H1 (cell line): ENCODE results near the gene TP53RK. TPM values are rescaled to one million over a fixed set of nuclear protein-coding genes. Genes with fewer than 3 reads are reported as not detected.

Experiments used
- CTCF ChIA-PET: fragments of 300-600 bp; sonication (Branson Sonifier 250); formaldehyde crosslinking; loops from one replicate; lab custom pipeline; 2021; ENCODE audit not compliant: partially characterized antibody; lab: Charles Lee
- POLR2A ChIA-PET: fragments of 300-600 bp; sonication (Branson Sonifier 250); formaldehyde crosslinking; loops from one replicate; lab custom pipeline; 2021; ENCODE audit warnings: inconsistent platforms; ENCODE audit not compliant: partially characterized antibody; lab: Charles Lee
- DNase-seq, 2 experiments: peaks; one replicate each; pipeline versions ENCODE4 v3.0.0 to v3.0.0-alpha.2; 2010 to 2022; ENCODE audit warnings: low spot score in 2 of 2, low read depth in 1 of 2, mixed read lengths in 1 of 2
- FAIRE-seq: peaks from 2 replicates; lab custom pipeline; 2011; peaks lifted over from hg19 to GRCh38; lab: Jason Lieb, UNC
- H2AFZ ChIP-seq: 2 replicates; pipeline ENCODE4 v1.8.1; 2012; ENCODE audit warnings: low read length, inconsistent platforms
- H2AK5ac ChIP-seq: 2 replicates; pipeline ENCODE4 v1.6.1; 2013; ENCODE audit warnings: low read depth, low read length
- H2BK120ac ChIP-seq: replicated peaks from 2 replicates; pipeline ENCODE3; 2013; ENCODE audit warnings: low read depth, low read length, inconsistent platforms
- H2BK12ac ChIP-seq: 2 replicates; pipeline ENCODE4 v1.6.1; 2013; ENCODE audit warnings: low read depth, low read length
- H2BK15ac ChIP-seq: 2 replicates; pipeline ENCODE4 v1.6.1; 2013; ENCODE audit warnings: low read length
- H2BK20ac ChIP-seq: 2 replicates; pipeline ENCODE4 v1.6.1; 2013; ENCODE audit warnings: low read length
- H2BK5ac ChIP-seq: 2 replicates; pipeline ENCODE4 v1.6.1; 2013; ENCODE audit warnings: low read depth, low read length
- H3K14ac ChIP-seq: 2 replicates; pipeline ENCODE4 v1.6.1; 2013; ENCODE audit warnings: inconsistent platforms; ENCODE audit not compliant: insufficient read length
- H3K18ac ChIP-seq: 2 replicates; pipeline ENCODE4 v1.6.1; 2013; ENCODE audit warnings: low read length; ENCODE audit errors: extremely low read depth
- H3K23ac ChIP-seq: 2 replicates; pipeline ENCODE4 v1.6.1; 2013; ENCODE audit warnings: inconsistent platforms; ENCODE audit not compliant: insufficient read length
- H3K23me2 ChIP-seq: 2 replicates; pipeline ENCODE4 v1.6.1; 2013; ENCODE audit warnings: low read depth, low read length
- H3K27ac ChIP-seq: 2 replicates; pipeline ENCODE4 v1.6.1; 2011; ENCODE audit warnings: low read depth, low read length, inconsistent platforms
- H3K27me3 ChIP-seq, 4 experiments: replicated peaks in 1 of 4; 1 replicate in 1 of 4; 2 replicates in 3 of 4; pipeline versions ENCODE4 v1.6.1 to v1.8.1; 2011 to 2013; ENCODE audit warnings: low read length in 3 of 4, mild to moderate bottlenecking in 3 of 4, inconsistent platforms in 2 of 4, mixed read lengths in 2 of 4, moderate library complexity in 1 of 4; ENCODE audit not compliant: control insufficient read depth in 3 of 4, insufficient read depth in 3 of 4; ENCODE audit errors: extremely low read depth in 1 of 4
- H3K36me3 ChIP-seq, 4 experiments: 2 replicates each; pipeline versions ENCODE4 v1.6.1 to v1.8.1; 2011 to 2013; ENCODE audit warnings: mild to moderate bottlenecking in 4 of 4, low read length in 3 of 4, moderate library complexity in 2 of 4, control low read depth in 1 of 4, inconsistent platforms in 1 of 4; ENCODE audit not compliant: insufficient read depth in 4 of 4, control insufficient read depth in 2 of 4
- H3K4ac ChIP-seq: replicated peaks from 2 replicates; pipeline ENCODE3; 2013; ENCODE audit warnings: low read length, low read depth, mixed read lengths, inconsistent platforms; ENCODE audit not compliant: insufficient read length
- H3K4me1 ChIP-seq, 4 experiments: replicated peaks in 1 of 4; 1 replicate in 1 of 4; 2 replicates in 3 of 4; pipeline versions ENCODE4 v1.6.1 to v1.8.1; 2011 to 2013; ENCODE audit warnings: low read length in 3 of 4, inconsistent platforms in 2 of 4, mixed read lengths in 1 of 4; ENCODE audit not compliant: insufficient read depth in 4 of 4, control insufficient read depth in 3 of 4
- H3K4me2 ChIP-seq, 2 experiments: 2 replicates each; pipeline versions ENCODE4 v1.6.1 to v1.8.1; 2011 to 2013; ENCODE audit warnings: low read depth in 2 of 2, low read length in 2 of 2, control low read depth in 1 of 2, inconsistent platforms in 1 of 2, mild to moderate bottlenecking in 1 of 2; ENCODE audit not compliant: insufficient read depth in 1 of 2
- H3K4me3 ChIP-seq, 4 experiments: fragments of 200-600, 300-600 bp in 1 of 4; sonication (generic), shearing (Covaris generic), sonication (Bioruptor Twin) in 1 of 4; 2 replicates each; pipeline versions ENCODE4 v1.5.1 to v1.8.1; 2011 to 2016; ENCODE audit warnings: low read length in 4 of 4, low read depth in 3 of 4, control low read depth in 2 of 4, inconsistent platforms in 2 of 4, mild to moderate bottlenecking in 2 of 4, mixed read lengths in 1 of 4, moderate library complexity in 1 of 4; ENCODE audit not compliant: insufficient read depth in 2 of 4; ENCODE audit errors: extremely low read depth in 1 of 4
- H3K56ac ChIP-seq: replicated peaks from 2 replicates; pipeline ENCODE3; 2013; ENCODE audit warnings: low read depth, mild to moderate bottlenecking, mixed read lengths, low read length, inconsistent platforms; ENCODE audit not compliant: insufficient read length
- H3K79me1 ChIP-seq: 2 replicates; pipeline ENCODE4 v1.6.1; 2013; ENCODE audit warnings: low read depth, low read length, control low read depth
- H3K79me2 ChIP-seq, 2 experiments: 2 replicates each; pipeline versions ENCODE4 v1.6.1 to v1.8.1; 2012 to 2013; ENCODE audit warnings: low read length in 2 of 2, mild to moderate bottlenecking in 2 of 2, inconsistent platforms in 1 of 2; ENCODE audit not compliant: insufficient read depth in 2 of 2, control insufficient read depth in 1 of 2
- H3K9ac ChIP-seq, 4 experiments: replicated peaks in 1 of 4; 1 replicate in 1 of 4; 2 replicates in 3 of 4; pipeline versions ENCODE4 v1.6.1 to v1.8.1; 2011 to 2013; ENCODE audit warnings: low read depth in 3 of 4, low read length in 3 of 4, control low read depth in 2 of 4, mild to moderate bottlenecking in 2 of 4, moderate library complexity in 2 of 4, inconsistent platforms in 1 of 4; ENCODE audit errors: extremely low read depth in 1 of 4
- H3K9me3 ChIP-seq, 2 experiments: 2 replicates each; pipeline versions ENCODE4 v1.6.1 to v1.8.1; 2012 to 2013; ENCODE audit warnings: mild to moderate bottlenecking in 2 of 2, moderate library complexity in 2 of 2, control low read depth in 1 of 2, inconsistent platforms in 1 of 2, low read depth in 1 of 2, low read length in 1 of 2, mixed read lengths in 1 of 2; ENCODE audit not compliant: insufficient read depth in 2 of 2
- H4K20me1 ChIP-seq, 2 experiments: replicated peaks in 1 of 2; 2 replicates each; pipeline versions ENCODE3 to v1.8.1; 2011 to 2013; ENCODE audit warnings: inconsistent platforms in 2 of 2, low read length in 2 of 2, mild to moderate bottlenecking in 1 of 2; ENCODE audit not compliant: insufficient read depth in 2 of 2, control insufficient read depth in 1 of 2
- H4K5ac ChIP-seq: 2 replicates; pipeline ENCODE4 v1.6.1; 2013; ENCODE audit warnings: low read length, low read depth, mixed read lengths, inconsistent platforms; ENCODE audit not compliant: insufficient read length
- H4K8ac ChIP-seq: 2 replicates; pipeline ENCODE4 v1.8.0; 2013; ENCODE audit warnings: mild to moderate bottlenecking, moderate library complexity, low read length, inconsistent platforms; ENCODE audit not compliant: insufficient read depth; ENCODE audit errors: extremely low read depth
- H4K91ac ChIP-seq: replicated peaks from 2 replicates; pipeline ENCODE3; 2013; ENCODE audit warnings: low read length, mixed read lengths, inconsistent platforms; ENCODE audit not compliant: insufficient read length
- BACH1 ChIP-seq: IDR thresholded peaks from 2 replicates; pipeline ENCODE4 v1.6.1; 2012; ENCODE audit warnings: low read length, improper control_type of control experiment
- MAFK ChIP-seq: IDR thresholded peaks from 2 replicates; pipeline ENCODE4 v1.6.1; 2012; ENCODE audit warnings: low read depth, mild to moderate bottlenecking, improper control_type of control experiment, low read length
- RBBP5 ChIP-seq: IDR thresholded peaks from 2 replicates; pipeline ENCODE4 v1.7.1; 2012; ENCODE audit warnings: low read depth, mild to moderate bottlenecking, inconsistent platforms, low read length, moderate library complexity, borderline replicate concordance
- TAF1 ChIP-seq: IDR thresholded peaks from 2 replicates; pipeline ENCODE4 v1.6.1; 2011; ENCODE audit warnings: mild to moderate bottlenecking, low read depth, low read length
- TCF12 ChIP-seq: IDR thresholded peaks from 2 replicates; pipeline ENCODE4 v1.6.1; 2011; ENCODE audit warnings: low read depth, mild to moderate bottlenecking, low read length
- WGBS, 2 experiments: shearing (Covaris generic) in 1 of 2; methylation state at CpG; one replicate each; pipeline versions ENCODE4 v1.1.6 to v1.1.7; 2013 to 2015; ENCODE audit warnings: low lambda C conversion rate in 2 of 2, mixed read lengths in 2 of 2, inconsistent platforms in 1 of 2, low coverage in 1 of 2, missing lambda C conversion rate in 1 of 2; ENCODE audit not compliant: insufficient replicate concordance in 2 of 2, insufficient coverage in 1 of 2, insufficient read length in 1 of 2; ENCODE audit errors: extremely low coverage in 1 of 2, missing lambda C conversion rate in 1 of 2; 5-methylcytosine and 5-hydroxymethylcytosine counted together
- polyA plus RNA-seq, 7 experiments: library from polyadenylated mRNA; depleted of rRNA in 3 of 7; stranded (reverse) in 5 of 7; unstranded in 2 of 7; fragments of >200 nt in 5 of 7; fragments of 200-250 nt in 2 of 7; gene quantifications; 1 replicate in 5 of 7; 2 replicates in 1 of 7; 4 replicates in 1 of 7; pipeline versions ENCODE4 v1.2.1 to v1.2.3, GENCODE V29; 2011 to 2013; ENCODE audit warnings: missing spikeins in 2 of 7, mixed read lengths in 2 of 7
- total RNA-seq: library from RNA; stranded (reverse); fragmentation: NEBNext Ultra II Directional; extraction: Animal tissue kit (Norgen Biotek cat#: 25700); gene quantifications from 2 replicates; pipeline ENCODE4 v1.2.1, GENCODE V29; 2021

Gene TP53RK
- total and polyA plus RNA-seq, 2 of the 8 experiments (the other 6 are each of a cell fraction or from before 2014, with no cell fraction given), result 8.5 to 16.3 TPM

GRCh38 chr20:46661659-46662058, 27.6 kb downstream of the TP53RK start:
- H3K4ac ChIP-seq, result no peak overlapping the region
- no peak overlapping the region for H2AK5ac ChIP-seq
- WGBS, 2 experiments, result 79% methylated on average over 1 of the region's 1 CpG; no CpG with 5 or more reads in 1 of the 2 experiments
- H3K56ac ChIP-seq, result no peak overlapping the region
- H3K23me2 ChIP-seq, result no peaks in the 10 kb centered on the region
- no peak overlapping the region for H2BK15ac ChIP-seq
- no peak overlapping the region for H3K27ac ChIP-seq
- no peak overlapping the region for H2BK12ac ChIP-seq
- H3K79me1 ChIP-seq, result no peaks in the 10 kb centered on the region
- peaks cover 0 to 6% of the 10 kb centered on the region in 2 experiments; a peak in 1 of 4 replicates for H3K9me3 ChIP-seq
- TF ChIP-seq TAF1 (no peak), TCF12 (no peak), MAFK (no peak), RBBP5 (no peak), BACH1 (no peak)
- H3K27me3 ChIP-seq, result no peaks in the 10 kb centered on the region
- H3K4me2 ChIP-seq, result no peak overlapping the region
- no peak overlapping the region for H2BK5ac ChIP-seq
- no peaks in the 10 kb centered on the region for H3K4me1 ChIP-seq
- ChIA-PET POLR2A (interaction anchor here (1.1 to 1.6 kb wide), 2 partner anchors 9 to 10 kb away, joined by 3 to 4 read pairs; no protein-coding TSS in a partner anchor), CTCF (no interaction called here)
- H3K36me3 ChIP-seq, result peaks cover 0 to 9% (median 3%) of the 10 kb centered on the region in 4 experiments; a peak in 2 of 8 replicates
- no peak overlapping the region for H2AFZ ChIP-seq
- DNase-seq (no peak), FAIRE-seq (no peak)
- H4K8ac ChIP-seq, result no peak overlapping the region
- no peak overlapping the region for H2BK120ac ChIP-seq
- peaks cover 0 to 2% of the 10 kb centered on the region in 2 experiments for H4K20me1 ChIP-seq
- no peak overlapping the region for H3K9ac ChIP-seq
- no peak overlapping the region for H2BK20ac ChIP-seq
- no peak overlapping the region for H4K91ac ChIP-seq
- no peak overlapping the region for H3K14ac ChIP-seq
- H3K23ac ChIP-seq, result no peak overlapping the region
- H4K5ac ChIP-seq, result no peak overlapping the region
- no peaks in the 10 kb centered on the region for H3K79me2 ChIP-seq
- H3K18ac ChIP-seq, result no peak overlapping the region
- H3K4me3 ChIP-seq, result no peak overlapping the region
